T-helper 17 cell (primary cell): ENCODE results near the gene CHST4. TPM values are rescaled to one million over a fixed set of nuclear protein-coding genes. Genes with fewer than 3 reads are reported as not detected.

Experiments
- ATAC-seq: fragments of 150-1000 bp; cut with Tn5 transposase; 2 replicates; pipeline ENCODE4 v1.10.0; 2021; ENCODE audit warnings: mild to moderate bottlenecking, moderate library complexity
- DNase-seq, 3 donors: peaks; one replicate each; pipeline versions ENCODE4 v3.0.0 to v3.0.0-alpha.2; 2020 to 2021
- H3K9me3 ChIP-seq: one replicate; pipeline ENCODE4 v1.7.0; 2013; ENCODE audit warnings: low read length, mild to moderate bottlenecking; ENCODE audit not compliant: control insufficient read depth, poor library complexity, severe bottlenecking
- H3K27ac Mint-ChIP-seq: one replicate; pipeline ENCODE4 v1.8.0; 2022; ENCODE audit warnings: mild to moderate bottlenecking, moderate library complexity, mixed read lengths
- H3K27me3 Mint-ChIP-seq: one replicate; pipeline ENCODE4 v1.8.0; 2022; ENCODE audit warnings: mixed read lengths
- H3K36me3 Mint-ChIP-seq: one replicate; pipeline ENCODE4 v1.8.0; 2022; ENCODE audit warnings: low read depth, mixed read lengths
- H3K4me1 Mint-ChIP-seq: one replicate; pipeline ENCODE4 v1.8.0; 2022; ENCODE audit warnings: mild to moderate bottlenecking, mixed read lengths
- H3K4me3 Mint-ChIP-seq: one replicate; pipeline ENCODE4 v1.8.0; 2022; ENCODE audit warnings: mild to moderate bottlenecking, moderate library complexity, mixed read lengths
- total RNA-seq, 4 donors: library from RNA in 2 of 4; stranded (reverse) in 2 of 4; gene quantifications; one replicate each; pipeline ENCODE4 v1.2.3 and lab custom pipeline; 2022 to 2026

CHST4 gene
- total RNA-seq (not detected), total RNA-seq (lab: John Stamatoyannopoulos, UW) (0 reads per million in 2 donors)

GRCh38 chr16:71526111-71526631 is at the start of gene CHST4:
Gene CHST4, plus strand, starts transcription at chr16:71526426. Its CDS starts 10,252 bp downstream, at chr16:71536678.
- Mint-ChIP-seq H3K4me1 (no peaks in the 10 kb centered on the region), H3K27me3 (peaks cover 75% of the 10 kb centered on the region), H3K27ac (no peak within 1 kb of the TSS), H3K4me3 (no peak within 1 kb of the TSS), H3K36me3 (peaks cover 5% of the 10 kb centered on the region)
- H3K9me3 ChIP-seq = no peaks in the 10 kb centered on the region
- DNase-seq (no peak), ATAC-seq (no peak)

DNA sequence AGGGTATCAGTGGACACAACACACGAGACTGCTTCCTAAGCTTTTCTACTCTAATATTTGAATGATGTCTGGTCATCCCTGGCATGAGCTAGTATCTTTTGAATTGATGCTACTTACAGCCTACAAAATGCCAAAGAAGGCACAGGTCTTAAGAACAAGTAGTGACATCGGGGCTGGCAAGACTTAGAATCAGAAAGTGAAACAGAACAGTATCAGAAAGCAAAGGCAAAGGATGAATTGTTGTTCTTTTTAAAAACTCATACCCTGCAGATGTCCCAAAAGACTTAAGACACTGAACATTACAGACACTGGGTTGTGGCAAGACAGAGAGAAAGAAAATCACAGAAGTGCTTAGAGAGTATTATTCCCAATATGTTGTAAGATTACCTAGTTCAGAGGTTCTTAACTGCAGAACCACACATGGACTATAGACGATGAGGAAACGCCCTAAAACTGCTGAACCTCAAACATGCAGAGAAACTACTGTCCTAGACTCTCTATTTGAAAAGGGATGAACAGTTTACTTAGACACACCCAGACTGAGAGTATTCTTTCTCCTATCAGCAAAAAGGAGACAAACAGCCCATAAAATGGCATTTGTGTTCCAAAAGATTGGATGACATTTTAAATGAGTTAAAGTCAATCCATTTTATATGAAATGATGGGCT is 49.6 kb upstream of the CHST4 start:
- H3K36me3 Mint-ChIP-seq = peaks cover 25% of the 10 kb centered on the region
- no peak overlapping the region for H3K4me3 Mint-ChIP-seq
- H3K27me3 Mint-ChIP-seq = no peaks in the 10 kb centered on the region
- DNase-seq = no peak
- ATAC-seq = no peak
- no peaks in the 10 kb centered on the region for H3K9me3 ChIP-seq
- H3K4me1 Mint-ChIP-seq = peaks cover 6% of the 10 kb centered on the region
- no peak overlapping the region for H3K27ac Mint-ChIP-seq

- DNase-seq = no peak
- no peak overlapping the region for H3K4me3 Mint-ChIP-seq
- H3K4me1 Mint-ChIP-seq = peaks cover 14% of the 10 kb centered on the region
- H3K36me3 Mint-ChIP-seq = peaks cover 20% of the 10 kb centered on the region
- H3K9me3 ChIP-seq = no peaks in the 10 kb centered on the region
- ATAC-seq = no peak
- no peaks in the 10 kb centered on the region for H3K27me3 Mint-ChIP-seq
- H3K27ac Mint-ChIP-seq = no peak overlapping the region
Observed at GRCh38 chr16:71479420-71479819, 46.8 kb upstream of the CHST4 start.

DNA sequence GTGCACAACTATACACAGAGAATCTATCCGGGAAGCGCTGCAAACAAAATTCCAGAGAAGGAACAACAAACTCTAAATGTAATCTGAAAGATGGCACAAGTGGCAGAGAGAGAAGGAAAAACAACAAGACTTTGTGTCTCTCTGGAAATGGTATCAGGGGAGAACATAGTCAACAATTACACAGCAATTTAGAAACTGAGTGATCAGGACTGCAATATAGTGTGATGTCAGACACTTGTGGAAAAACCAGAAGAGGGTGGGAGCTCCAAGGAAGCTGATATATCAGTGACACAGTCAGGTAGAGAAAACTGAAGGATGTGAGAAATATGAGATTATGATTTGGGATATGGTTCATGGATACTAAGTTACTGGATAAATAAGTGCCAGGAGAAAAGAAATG is 45.3 kb upstream of the CHST4 start:
- Mint-ChIP-seq H3K4me3 (no peak overlapping the region), H3K36me3 (peaks cover 20% of the 10 kb centered on the region), H3K4me1 (peaks cover 18% of the 10 kb centered on the region), H3K27ac (peak overlapping the region; percentile 77), H3K27me3 (no peaks in the 10 kb centered on the region)
- ATAC-seq (no peak), DNase-seq (no peak)
- no peaks in the 10 kb centered on the region for H3K9me3 ChIP-seq

DNA sequence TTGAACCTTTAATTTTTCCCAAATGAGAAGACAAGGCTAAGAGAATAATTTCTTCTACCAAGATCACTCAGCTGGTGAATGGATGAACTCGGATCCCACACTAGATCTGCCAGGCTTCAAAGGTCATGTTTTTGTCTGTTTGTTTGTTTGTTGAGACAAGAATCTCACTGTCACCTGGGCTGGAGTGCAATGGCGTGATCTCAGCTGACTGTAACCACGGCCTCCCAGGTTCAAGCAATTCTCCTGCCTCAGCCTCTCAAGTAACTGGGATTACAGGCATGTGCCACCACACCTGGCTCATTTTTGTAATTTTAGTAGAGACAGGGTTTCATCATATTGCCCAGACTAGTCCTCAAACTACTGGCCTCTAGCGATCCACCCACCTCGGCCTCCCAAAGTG is 43.7 kb upstream of the CHST4 start:
- H3K27me3 Mint-ChIP-seq = peaks cover 6% of the 10 kb centered on the region
- no peaks in the 10 kb centered on the region for H3K9me3 ChIP-seq
- ATAC-seq (no peak), DNase-seq (no peak)
- H3K4me3 Mint-ChIP-seq = no peak overlapping the region
- H3K27ac Mint-ChIP-seq = peak overlapping the region; percentile 69
- peaks cover 18% of the 10 kb centered on the region for H3K4me1 Mint-ChIP-seq
- peaks cover 10% of the 10 kb centered on the region for H3K36me3 Mint-ChIP-seq

DNA sequence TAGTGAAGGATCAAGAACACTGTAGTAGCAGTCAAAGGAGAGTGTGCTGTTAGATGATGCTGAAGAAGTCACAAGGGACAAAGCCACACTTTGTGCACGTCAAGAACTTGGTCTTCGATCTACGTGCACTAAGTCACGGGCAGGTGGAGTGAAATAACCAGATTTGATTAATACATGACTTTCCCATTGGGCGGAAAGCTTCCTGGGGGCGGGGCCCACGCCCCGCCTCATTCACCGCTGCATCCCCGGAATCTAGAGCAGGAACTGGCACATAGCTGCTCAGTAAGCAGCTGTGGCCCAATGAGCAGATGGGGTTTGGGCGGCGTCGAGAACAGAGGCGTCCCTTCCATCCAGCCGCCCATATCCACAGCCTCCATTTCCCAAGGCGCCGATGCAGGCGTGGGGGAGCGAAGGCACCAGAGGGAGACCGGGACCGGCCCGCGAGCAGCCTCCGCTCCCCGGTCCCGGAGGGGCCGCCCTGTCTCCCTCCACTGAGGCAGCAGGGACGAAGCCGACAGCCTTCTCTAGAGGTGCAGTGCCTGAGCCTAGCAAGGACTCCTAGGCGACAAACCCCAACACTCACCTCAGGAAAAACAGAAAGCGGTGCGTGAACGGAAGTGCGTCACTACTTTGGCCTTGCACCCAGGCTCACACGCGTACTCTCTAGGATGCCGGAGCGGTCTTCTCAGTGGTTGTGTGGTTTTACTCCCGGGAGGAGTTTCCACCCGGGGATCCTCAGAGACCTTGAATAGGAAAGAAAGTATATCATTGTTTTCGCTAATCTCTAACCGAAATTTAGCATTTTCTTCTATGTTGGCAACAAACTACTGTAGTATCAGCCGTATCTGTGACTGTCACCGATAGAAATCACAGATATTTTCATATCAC is 42.0 kb upstream of the CHST4 start:
- Mint-ChIP-seq H3K27ac (peak overlapping the region; percentile 95), H3K27me3 (peaks cover 10% of the 10 kb centered on the region), H3K36me3 (peaks cover 7% of the 10 kb centered on the region), H3K4me1 (peaks cover 17% of the 10 kb centered on the region), H3K4me3 (peak overlapping the region; percentile 90)
- no peaks in the 10 kb centered on the region for H3K9me3 ChIP-seq
- ATAC-seq (peak; percentile 88), DNase-seq (peak; percentile 55 to 75 (median 64))

GRCh38 chr16:71489122-71489521 is 37.1 kb upstream of the CHST4 start, which contains the start of gene ZNF19:
Gene ZNF19, minus strand, starts transcription at chr16:71489324. Its CDS starts 7,210 bp downstream, at chr16:71482114.
- Mint-ChIP-seq H3K27me3 (peaks cover 15% of the 10 kb centered on the region), H3K36me3 (no peaks in the 10 kb centered on the region)

GRCh38 chr16:71490361-71490760 is 35.9 kb upstream of the CHST4 start:
- H3K36me3 Mint-ChIP-seq = no peaks in the 10 kb centered on the region
- no peaks in the 10 kb centered on the region for H3K9me3 ChIP-seq
- ATAC-seq (no peak), DNase-seq (no peak)
- no peak overlapping the region for H3K27ac Mint-ChIP-seq
- no peaks in the 10 kb centered on the region for H3K4me1 Mint-ChIP-seq
- peaks cover 15% of the 10 kb centered on the region for H3K27me3 Mint-ChIP-seq
- no peak overlapping the region for H3K4me3 Mint-ChIP-seq

More at GRCh38 chr16:71489122-71489521, 37.1 kb upstream of the CHST4 start, which contains the start of gene ZNF19:
- H3K4me1 Mint-ChIP-seq = peaks cover 4% of the 10 kb centered on the region
- ATAC-seq (no peak), DNase-seq (no peak)
- no peak within 1 kb of the TSS for H3K27ac Mint-ChIP-seq
- H3K9me3 ChIP-seq = no peaks in the 10 kb centered on the region
- no peak within 1 kb of the TSS for H3K4me3 Mint-ChIP-seq

GRCh38 chr16:71491054-71491453 is 35.2 kb upstream of the CHST4 start:
- Mint-ChIP-seq H3K36me3 (no peaks in the 10 kb centered on the region), H3K27me3 (peaks cover 15% of the 10 kb centered on the region), H3K4me1 (no peaks in the 10 kb centered on the region), H3K4me3 (no peak overlapping the region), H3K27ac (no peak overlapping the region)
- DNase-seq (no peak), ATAC-seq (no peak)
- H3K9me3 ChIP-seq = no peaks in the 10 kb centered on the region

- Mint-ChIP-seq H3K4me3 (no peak overlapping the region), H3K27ac (no peak overlapping the region), H3K36me3 (no peaks in the 10 kb centered on the region), H3K4me1 (no peaks in the 10 kb centered on the region), H3K27me3 (peaks cover 7% of the 10 kb centered on the region)
- H3K9me3 ChIP-seq = no peaks in the 10 kb centered on the region
- DNase-seq = no peak
- no peak for ATAC-seq
Observed at GRCh38 chr16:71492786-71493185, 33.4 kb upstream of the CHST4 start.

DNA sequence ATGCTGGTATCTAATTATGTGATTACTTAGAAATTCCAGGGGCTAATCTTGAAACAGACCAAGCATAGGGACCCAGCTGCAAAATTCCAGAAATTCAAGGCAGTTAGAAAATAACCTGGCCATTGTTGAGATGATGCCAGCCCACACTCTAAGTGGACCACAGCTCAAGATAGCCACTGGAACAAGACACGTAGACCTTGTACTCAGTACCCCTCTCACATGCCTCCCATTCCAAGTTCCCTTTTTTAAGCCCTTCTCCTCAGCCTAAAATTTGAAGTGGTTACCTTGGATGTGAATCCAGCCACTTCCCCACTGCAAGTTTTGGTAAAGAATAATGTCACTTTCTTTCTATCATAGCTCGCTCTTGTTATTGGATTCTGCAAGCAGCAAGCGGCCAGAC is 33.0 kb upstream of the CHST4 start:
- DNase-seq = no peak
- ATAC-seq = no peak
- Mint-ChIP-seq H3K36me3 (no peaks in the 10 kb centered on the region), H3K27ac (no peak overlapping the region), H3K27me3 (peaks cover 7% of the 10 kb centered on the region), H3K4me3 (no peak overlapping the region), H3K4me1 (no peaks in the 10 kb centered on the region)
- H3K9me3 ChIP-seq = no peaks in the 10 kb centered on the region

DNA sequence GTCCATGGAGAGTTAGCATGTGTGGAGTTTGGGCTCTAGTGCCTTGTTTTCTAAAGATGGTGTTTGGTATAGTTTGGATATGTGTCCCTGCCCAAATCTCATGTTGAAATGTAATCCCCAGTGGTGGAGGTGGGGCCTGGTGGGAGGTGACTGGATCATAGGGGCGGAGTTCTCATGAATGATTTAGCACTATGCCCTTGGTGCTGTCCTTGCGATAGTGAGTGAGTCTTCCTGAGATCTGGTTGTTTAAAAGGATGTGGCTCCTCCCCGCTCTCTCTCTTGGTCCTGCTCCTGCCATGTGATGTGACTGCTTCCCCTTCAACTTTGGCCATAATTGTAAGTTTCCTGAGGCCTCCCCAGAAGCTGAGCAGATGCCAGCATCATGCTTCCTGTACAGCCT is 28.2 kb upstream of the CHST4 start:
- H3K27ac Mint-ChIP-seq = no peak overlapping the region
- ATAC-seq (no peak), DNase-seq (no peak)
- H3K9me3 ChIP-seq = no peaks in the 10 kb centered on the region
- H3K4me1 Mint-ChIP-seq = no peaks in the 10 kb centered on the region
- H3K27me3 Mint-ChIP-seq = peaks cover 25% of the 10 kb centered on the region
- H3K4me3 Mint-ChIP-seq = no peak overlapping the region
- H3K36me3 Mint-ChIP-seq = no peaks in the 10 kb centered on the region

GRCh38 chr16:71499775-71500364 is 26.4 kb upstream of the CHST4 start:
- H3K27me3 Mint-ChIP-seq = peaks cover 28% of the 10 kb centered on the region
- H3K4me1 Mint-ChIP-seq = no peaks in the 10 kb centered on the region
- H3K9me3 ChIP-seq = no peaks in the 10 kb centered on the region
- ATAC-seq = peak; percentile 69
- no peaks in the 10 kb centered on the region for H3K36me3 Mint-ChIP-seq
- H3K4me3 Mint-ChIP-seq = no peak overlapping the region
- peak in 2 of 3 donors; percentile 10 to 31 for DNase-seq
- no peak overlapping the region for H3K27ac Mint-ChIP-seq
